ENCODE data around the gene ADAMTS20. TPM values are rescaled to one million over a fixed set of nuclear protein-coding genes. Genes with fewer than 3 reads are reported as not detected.

Gene ADAMTS20
- total RNA-seq, 1 experiment from 2014 or later = 0.17 TPM

- Histone ChIP-seq H3K9me3 (ENCODE audit: low read depth, low read length, poor library complexity, severe bottlenecking) (no peaks in the 10 kb centered on the region), H3K27me3 (replicated peaks; ENCODE audit: insufficient read depth, low read depth, low read length, poor library complexity) (no peaks in the 10 kb centered on the region), H3K27ac (ENCODE audit: low read depth, low read length, poor library complexity, severe bottlenecking) (no peak overlapping the region), H3K4me3 (ENCODE audit: low read depth, low read length, poor library complexity, severe bottlenecking) (no peak overlapping the region), H3K4me1 (ENCODE audit: insufficient read depth, low read length, poor library complexity, severe bottlenecking) (no peaks in the 10 kb centered on the region), H3K36me3 (ENCODE audit: insufficient read depth, low read length, poor library complexity, severe bottlenecking) (no peaks in the 10 kb centered on the region)
- POLR2A ChIA-PET (ENCODE audit: low non-redundant PET) = no interaction called here
- intact Hi-C loops (cut with micrococcal nuclease; ENCODE audit: unreplicated experiment) = no loop called here
- no peak for DNase-seq (ENCODE audit: low spot score)
- BruUV-seq (replicated peaks) = no TSS peak
- TF ChIP-seq EZH2 (IDR thresholded peaks at IDR 0.05; ENCODE audit: borderline replicate concordance, low read depth, low read length, poor library complexity, severe bottlenecking) = no peak
- no peak for TF ChIP-seq CTCF (conservative IDR thresholded peaks at IDR 0.05; ENCODE audit: low read depth, low read length)
- CTCF ChIA-PET = interaction anchor here (0.5 kb wide), 1 partner anchor 14 kb away, joined by 3 read pairs; no protein-coding TSS in a partner anchor
These were observed 92.7 kb downstream of the ADAMTS20 start for GRCh38 chr12:43459285-43459684.

GRCh38 chr12:43453761-43454160 is 98.2 kb downstream of the ADAMTS20 start:
- Histone ChIP-seq H3K4me3 (ENCODE audit: low read depth, low read length, poor library complexity, severe bottlenecking) (peak overlapping the region; percentile 2), H3K27me3 (replicated peaks; ENCODE audit: insufficient read depth, low read depth, low read length, poor library complexity) (no peaks in the 10 kb centered on the region), H3K9me3 (ENCODE audit: low read depth, low read length, poor library complexity, severe bottlenecking) (no peaks in the 10 kb centered on the region), H3K27ac (ENCODE audit: low read depth, low read length, poor library complexity, severe bottlenecking) (no peak overlapping the region), H3K4me1 (ENCODE audit: insufficient read depth, low read length, poor library complexity, severe bottlenecking) (no peaks in the 10 kb centered on the region), H3K36me3 (ENCODE audit: insufficient read depth, low read length, poor library complexity, severe bottlenecking) (no peaks in the 10 kb centered on the region)
- POLR2A ChIA-PET (ENCODE audit: low non-redundant PET) = no interaction called here
- TF ChIP-seq EZH2 (IDR thresholded peaks at IDR 0.05; ENCODE audit: borderline replicate concordance, low read depth, low read length, poor library complexity, severe bottlenecking) (no peak), CTCF (conservative IDR thresholded peaks at IDR 0.05; ENCODE audit: low read depth, low read length) (no peak)
- peak; percentile 61 for DNase-seq (ENCODE audit: low spot score)
- intact Hi-C loops (cut with micrococcal nuclease; ENCODE audit: unreplicated experiment) = no loop called here
- CTCF ChIA-PET = no interaction called here
- no TSS peak for BruUV-seq (replicated peaks)

- H3K9me3 ChIP-seq (ENCODE audit: low read depth, low read length, poor library complexity, severe bottlenecking) = no peaks in the 10 kb centered on the region
- H3K27me3 ChIP-seq (replicated peaks; ENCODE audit: insufficient read depth, low read depth, low read length, poor library complexity) = no peaks in the 10 kb centered on the region
- TF ChIP-seq EZH2 (IDR thresholded peaks at IDR 0.05; ENCODE audit: borderline replicate concordance, low read depth, low read length, poor library complexity, severe bottlenecking) (no peak), CTCF (conservative IDR thresholded peaks at IDR 0.05; ENCODE audit: low read depth, low read length) (peak; percentile 93)
- H3K27ac ChIP-seq (ENCODE audit: low read depth, low read length, poor library complexity, severe bottlenecking) = no peak overlapping the region
- H3K4me3 ChIP-seq (ENCODE audit: low read depth, low read length, poor library complexity, severe bottlenecking) = no peak overlapping the region
- CTCF ChIA-PET = interaction anchor here (0.5 kb wide), 1 partner anchor 437 kb away, joined by 4 read pairs; no protein-coding TSS in a partner anchor
- no TSS peak for BruUV-seq (replicated peaks)
- no peaks in the 10 kb centered on the region for H3K4me1 ChIP-seq (ENCODE audit: insufficient read depth, low read length, poor library complexity, severe bottlenecking)
- POLR2A ChIA-PET (ENCODE audit: low non-redundant PET) = no interaction called here
- no peaks in the 10 kb centered on the region for H3K36me3 ChIP-seq (ENCODE audit: insufficient read depth, low read length, poor library complexity, severe bottlenecking)
- peak; percentile 65 for DNase-seq (ENCODE audit: low spot score)
- intact Hi-C loops (cut with micrococcal nuclease; ENCODE audit: unreplicated experiment) = loop anchor here (2.0 to 5.0 kb wide), 3 partner anchors 282 to 1487 kb away; no protein-coding TSS in a partner anchor
These were observed 107.0 kb downstream of the ADAMTS20 start for GRCh38 chr12:43444940-43445564.

Data from A673 (cell line).